ENCODE results near the gene STX5. TPM values are rescaled to one million over a fixed set of nuclear protein-coding genes. Genes with fewer than 3 reads are reported as not detected.
A peak's percentile ranks its signal among the peaks of the same experiment; 100 is the strongest.

STX5 gene
- total and polyA plus RNA-seq, 9 of the 15 experiments (the other 6 are each of a cell fraction or from before 2014, with no cell fraction given): 2.8 to 28.6 (median 23.7) TPM

DNA sequence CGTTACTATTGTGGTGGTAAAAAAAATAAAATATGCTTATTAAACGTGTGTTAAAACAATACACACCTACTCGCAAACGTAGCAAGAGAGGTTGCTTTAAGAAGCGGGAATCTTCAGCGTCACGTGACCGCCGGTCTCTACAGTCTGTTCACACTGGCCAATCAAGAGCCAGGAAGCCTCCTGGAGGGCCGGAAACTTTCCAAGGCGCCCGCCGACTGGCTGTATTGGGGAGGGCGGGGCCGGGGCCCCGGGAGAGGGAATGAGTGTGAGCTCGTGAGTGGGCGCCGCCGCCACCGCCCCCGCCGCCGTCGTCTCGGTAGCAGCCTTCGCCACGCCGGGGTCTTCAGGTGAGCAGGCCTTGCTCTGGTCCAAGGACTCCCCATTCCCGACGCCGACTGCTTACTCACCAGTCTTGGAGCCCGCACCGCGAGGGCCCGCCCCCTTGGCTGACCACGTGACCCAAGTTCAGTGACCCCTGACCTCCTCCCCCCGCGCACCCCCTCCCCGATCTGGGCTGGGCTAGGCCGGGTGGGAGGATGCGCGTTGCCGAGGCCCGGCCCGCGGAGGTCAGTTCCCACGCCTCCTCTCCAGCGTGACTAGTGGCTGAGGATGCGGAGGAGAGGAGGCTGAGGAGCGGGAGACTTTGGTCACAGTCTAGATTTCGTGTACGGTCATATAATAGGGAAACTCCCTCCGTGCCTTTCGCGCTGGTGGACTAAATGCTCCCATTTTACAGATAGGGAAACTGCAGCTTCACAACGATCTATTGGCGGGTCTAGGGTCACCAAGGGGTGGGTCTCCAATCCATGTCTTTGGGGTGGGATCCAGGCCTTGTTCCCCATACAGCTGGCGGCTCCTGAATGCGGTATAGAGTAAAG is 60.5 kb downstream of the STX5 start, which contains the start of gene TAF6L (continued):
- peak; percentile 71 for TF ChIP-seq RBBP5 (IDR thresholded peaks at IDR 0.05; ENCODE audit: borderline replicate concordance, insufficient read depth, low read length, poor library complexity, severe bottlenecking)
- TF ChIP-seq ZNF239 (CRISPR knock-in tag; IDR thresholded peaks at IDR 0.05): no peak
- TF ChIP-seq PCBP2 (IDR thresholded peaks at IDR 0.05; ENCODE audit: low read depth, low read length, poor library complexity, severe bottlenecking): no peak
- TF ChIP-seq ASH1L (IDR thresholded peaks at IDR 0.05; ENCODE audit: borderline replicate concordance, low read depth, partially characterized antibody): peak; percentile 46
- TF ChIP-seq RREB1 (CRISPR knock-in tag; IDR thresholded peaks at IDR 0.05): 0 out of 2 replicates have a peak, but pooled peaks have one; percentile 68
- TF ChIP-seq MLX (CRISPR knock-in tag; conservative IDR thresholded peaks at IDR 0.05): peak in 1 of 2 experiments; percentile 17; a peak in 1 of 4 replicates
- no peak for TF ChIP-seq RFX7 (CRISPR knock-in tag; IDR thresholded peaks at IDR 0.05)
- peak; percentile 49; the same call in 1 of the 2 replicates for TF ChIP-seq ZC3H11A (IDR thresholded peaks at IDR 0.05; ENCODE audit: low read depth, low read length)
- TF ChIP-seq SIX5 (IDR thresholded peaks at IDR 0.05; ENCODE audit: borderline replicate concordance in 1 of 2, insufficient read depth in 1 of 2, low read depth in 1 of 2, low read length in 2 of 2): 0 out of 4 replicates have a peak, but pooled peaks of 1 of the 2 experiments have one; percentile 18
- no peak for TF ChIP-seq ZMIZ1 (IDR thresholded peaks at IDR 0.05; ENCODE audit: low read depth in 2 of 2, low read length in 2 of 2)
- no peak for TF ChIP-seq HOXB6 (CRISPR knock-in tag; IDR thresholded peaks at IDR 0.05; ENCODE audit: borderline replicate concordance)
- TF ChIP-seq ZNF197 (CRISPR knock-in tag; IDR thresholded peaks at IDR 0.05; ENCODE audit: low read depth): no peak
- TF ChIP-seq ZNF124 (CRISPR knock-in tag; IDR thresholded peaks at IDR 0.05): no peak

Measured in K562 (cell line).